CD4-positive, alpha-beta T cell treated with Interleukin-2 at 100 ng/mL for 4 hours (primary cell): ENCODE results near the gene THSD4.

ENCODE experiments used
- DNase-seq: peaks from one replicate; pipeline ENCODE4 v3.0.0-alpha.2; 2020; ENCODE audit warnings: low spot score

The THSD4 gene

GRCh38 chr15:71225851-71226250, 110.6 kb downstream of the THSD4 start:
- DNase-seq, result no peak

GRCh38 chr15:71226536-71227455, 111.5 kb downstream of the THSD4 start:
- DNase-seq, result no peak

GRCh38 chr15:71228403-71228802, 113.1 kb downstream of the THSD4 start:
- DNase-seq, result no peak

GRCh38 chr15:71230303-71230702, 115.0 kb downstream of the THSD4 start:
- no peak for DNase-seq

GRCh38 chr15:71231758-71232157, 116.5 kb downstream of the THSD4 start:
- DNase-seq, result no peak

- no peak for DNase-seq
Observed at GRCh38 chr15:71232411-71232810, 117.1 kb downstream of the THSD4 start.

GRCh38 chr15:71237456-71238188, 122.4 kb downstream of the THSD4 start:
- no peak for DNase-seq

- DNase-seq, result no peak
Observed at GRCh38 chr15:71238926-71239325, 123.7 kb downstream of the THSD4 start.

GRCh38 chr15:71239592-71240364, 124.5 kb downstream of the THSD4 start:
- no peak for DNase-seq

- no peak for DNase-seq
Observed at GRCh38 chr15:71242292-71242691, 127.0 kb downstream of the THSD4 start.

- no peak for DNase-seq
Observed at GRCh38 chr15:71244250-71244649, 129.0 kb downstream of the THSD4 start.

GRCh38 chr15:71245588-71245987, 130.3 kb downstream of the THSD4 start:
- no peak for DNase-seq

GRCh38 chr15:71248386-71248785, 133.1 kb downstream of the THSD4 start:
- no peak for DNase-seq

GRCh38 chr15:71249986-71250385, 134.7 kb downstream of the THSD4 start:
- DNase-seq, result no peak

GRCh38 chr15:71250936-71251583, 135.8 kb downstream of the THSD4 start:
- DNase-seq, result no peak

GRCh38 chr15:71251584-71252043, 136.3 kb downstream of the THSD4 start:
- no peak for DNase-seq

- no peak for DNase-seq
Observed at GRCh38 chr15:71252044-71252739, 136.9 kb downstream of the THSD4 start.

GRCh38 chr15:71252740-71253047, 137.4 kb downstream of the THSD4 start:
- no peak for DNase-seq

- DNase-seq, result no peak
Observed at GRCh38 chr15:71254491-71254890, 139.2 kb downstream of the THSD4 start.

- DNase-seq, result no peak
Observed at GRCh38 chr15:71256934-71257664, 141.8 kb downstream of the THSD4 start.

GRCh38 chr15:71259866-71260265, 144.6 kb downstream of the THSD4 start:
- DNase-seq, result no peak
